ENCODE results near the gene TECPR1.

TECPR1 gene

DNA sequence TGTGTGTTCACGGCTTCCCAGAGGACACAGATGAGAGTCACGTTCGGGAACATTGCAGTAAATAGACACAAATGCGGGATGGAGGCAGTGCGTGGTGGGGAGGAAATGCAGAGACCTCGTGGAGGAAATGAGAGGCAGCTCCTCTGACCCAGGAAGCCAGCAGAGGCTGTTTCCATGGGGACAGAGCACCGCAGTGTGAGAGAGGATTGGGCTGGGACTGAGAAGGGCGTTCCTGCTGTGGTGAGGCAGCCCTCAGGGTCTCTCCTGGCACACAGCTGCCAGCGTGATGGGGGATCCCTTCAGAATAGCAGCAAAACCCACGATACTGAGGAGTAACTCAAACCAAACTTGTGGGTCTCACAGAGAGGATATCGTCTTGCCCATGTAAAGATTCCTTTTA, 62.5 kb downstream of the TECPR1 start:
- no peak for DNase-seq (ENCODE audit: low spot score)

DNA sequence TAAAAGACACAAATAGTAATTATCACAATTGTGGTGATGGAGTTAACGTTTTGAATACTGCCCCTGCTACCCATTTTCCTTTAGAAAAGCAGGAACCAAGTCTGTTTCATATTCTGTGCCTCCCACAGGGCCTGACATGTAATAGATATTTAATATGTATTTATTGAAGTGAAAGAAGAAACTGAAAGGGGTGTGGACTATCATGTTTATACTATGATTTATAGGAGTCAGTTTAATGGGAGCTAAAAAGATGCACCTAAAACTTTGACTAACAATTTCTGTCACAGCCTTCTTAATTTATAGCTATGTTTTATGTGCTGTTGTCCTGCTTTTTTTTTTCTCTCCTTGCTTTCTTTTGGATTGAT, 64.9 kb downstream of the TECPR1 start:
- DNase-seq (ENCODE audit: low spot score): no peak

DNA sequence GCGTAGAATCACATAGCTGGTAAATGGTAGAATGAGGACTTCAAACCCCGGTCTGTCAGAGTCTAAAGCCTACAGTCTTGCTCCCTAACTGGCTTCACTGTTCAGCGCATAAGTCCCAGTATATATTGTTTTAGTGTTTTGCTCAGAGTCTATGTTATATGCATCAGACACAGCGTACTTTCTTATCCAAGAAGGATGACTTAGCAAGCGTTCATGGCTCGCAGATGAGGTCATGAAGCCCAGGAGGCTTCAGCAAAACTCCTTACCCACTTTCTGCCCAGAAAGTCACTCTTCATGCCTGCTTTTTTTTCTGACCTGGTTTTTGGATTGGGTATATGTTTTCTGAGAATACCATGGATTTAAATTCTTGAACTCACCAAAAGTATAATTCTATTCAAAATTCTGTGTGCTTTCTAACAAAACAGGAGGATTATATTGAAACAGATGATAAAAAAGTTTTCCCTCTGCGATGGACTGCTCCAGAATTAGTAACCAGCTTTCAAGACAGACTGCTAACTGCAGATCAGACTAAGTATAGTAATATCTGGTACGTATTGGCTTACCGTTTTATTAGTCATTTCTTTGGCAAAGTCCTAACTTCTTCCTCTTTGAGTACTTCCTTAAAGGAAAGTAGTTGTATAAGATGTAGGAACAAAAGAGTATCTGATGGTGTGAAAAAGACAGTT, 65.4 kb downstream of the TECPR1 start:
- DNase-seq (ENCODE audit: low spot score): no peak

DNA sequence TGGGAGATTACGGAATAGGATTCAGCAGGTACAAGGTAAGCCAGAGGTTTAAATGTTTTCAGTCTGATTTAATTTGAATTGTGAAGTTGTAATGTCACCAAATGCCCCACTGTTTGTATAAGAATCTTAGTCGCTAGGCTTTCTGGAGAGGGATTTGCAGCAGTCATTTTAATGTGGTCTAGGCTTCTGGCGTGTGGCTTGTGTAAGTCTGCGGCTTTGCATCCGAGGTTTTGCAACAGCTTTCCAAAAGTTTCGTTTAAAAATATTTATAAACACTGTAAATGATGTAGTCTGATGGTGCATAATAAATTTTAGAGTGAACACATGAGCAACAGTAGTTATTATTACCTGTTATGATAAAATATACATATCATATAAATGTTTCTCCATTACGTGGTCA, 66.9 kb downstream of the TECPR1 start:
- DNase-seq (ENCODE audit: low spot score): no peak

DNA sequence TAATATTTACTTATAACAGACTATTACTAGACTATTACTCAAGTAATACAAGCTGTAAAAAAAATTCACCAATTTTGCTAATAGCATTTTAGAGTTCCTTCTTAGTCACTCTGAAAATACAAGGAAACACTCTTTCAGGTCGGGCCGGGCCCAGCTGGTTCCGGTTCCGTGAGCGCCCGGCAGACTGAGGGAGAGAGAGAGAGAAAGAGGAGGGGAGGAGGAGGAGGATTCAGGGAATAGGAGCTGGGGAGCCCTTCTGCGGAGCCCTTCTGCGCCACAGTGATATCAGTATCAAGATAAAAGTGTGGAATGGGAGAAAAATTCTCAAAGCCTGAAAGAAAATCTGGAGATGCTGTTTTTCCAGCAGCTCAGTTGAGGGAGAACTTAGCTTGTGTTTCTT, 71.3 kb downstream of the TECPR1 start:
- DNase-seq (ENCODE audit: low spot score): no peak

DNA sequence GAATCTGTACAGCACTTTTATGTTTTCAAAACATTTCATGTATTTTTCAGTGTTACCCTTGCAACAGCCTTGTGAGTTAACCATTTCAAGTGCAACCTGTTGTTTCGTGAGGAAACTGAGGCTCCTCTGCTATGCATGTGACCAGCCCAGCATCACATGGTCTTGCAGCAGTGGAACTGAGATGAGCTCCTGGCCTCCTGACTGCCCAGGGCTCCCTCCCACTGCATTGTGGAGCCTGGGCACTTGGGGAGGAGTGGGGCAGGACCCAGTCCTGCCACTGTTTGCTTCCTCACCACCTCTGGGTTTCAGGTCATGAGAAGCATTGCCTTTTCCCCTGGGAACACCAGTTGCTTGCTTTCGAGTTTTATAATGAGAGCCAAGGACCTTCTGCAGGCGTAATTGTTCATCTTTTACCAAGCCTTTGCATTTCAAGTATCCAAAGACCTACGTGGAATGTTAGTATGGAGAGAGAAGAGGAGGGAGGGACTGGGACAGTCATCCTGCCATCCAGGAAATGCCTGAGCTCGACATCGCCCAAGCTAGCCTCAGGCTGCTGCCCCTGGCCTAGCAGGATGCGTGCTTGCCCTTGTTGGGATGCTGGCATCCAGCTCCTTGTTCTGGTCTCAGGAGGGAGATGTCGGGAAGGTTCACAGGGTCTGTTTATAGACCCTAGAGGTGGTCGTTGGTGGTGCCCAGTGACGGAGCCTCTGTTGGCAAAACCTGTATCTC, 73.1 kb downstream of the TECPR1 start:
- DNase-seq (ENCODE audit: low spot score): no peak

DNA sequence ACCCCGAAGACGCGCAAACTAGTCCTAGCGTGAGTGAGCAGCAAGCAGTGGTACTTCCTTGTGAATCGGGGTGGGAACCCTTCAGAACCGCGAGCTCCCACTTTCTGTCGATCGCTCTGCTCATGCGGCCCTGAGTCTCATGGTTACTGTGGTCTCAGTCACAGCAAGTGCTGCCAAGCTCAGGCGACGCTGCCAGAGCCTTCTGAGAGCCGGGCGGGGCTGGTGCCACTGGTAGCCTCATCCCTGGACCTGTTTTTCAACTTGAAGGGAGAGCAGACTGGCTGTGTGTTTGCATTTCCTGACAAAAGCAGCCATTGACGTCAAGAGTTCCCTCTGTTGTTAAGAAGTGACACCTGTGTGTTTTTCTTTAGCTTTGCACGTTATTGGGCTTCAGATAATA, 73.7 kb downstream of the TECPR1 start:
- peak; percentile 66 for DNase-seq (ENCODE audit: low spot score)

DNA sequence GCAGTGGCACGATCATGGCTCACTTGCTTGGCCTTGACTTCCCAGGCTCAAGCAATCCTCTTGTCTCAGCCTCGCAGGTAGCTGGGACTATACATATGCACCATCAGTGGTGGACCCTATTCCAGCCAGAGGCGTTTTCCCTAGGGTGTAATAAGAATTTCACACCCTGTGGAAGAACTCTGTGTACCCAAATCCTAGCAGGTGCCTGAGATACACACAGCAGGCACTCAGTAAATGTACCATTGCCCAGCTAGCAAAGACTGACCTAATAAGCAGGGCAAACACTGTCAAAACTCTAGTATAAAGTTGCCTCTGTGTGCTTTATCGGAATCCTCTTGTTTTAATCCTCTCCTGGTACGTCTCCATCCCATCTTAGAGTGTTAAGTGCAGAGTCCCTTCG, 74.5 kb downstream of the TECPR1 start:
- DNase-seq (ENCODE audit: low spot score): no peak

DNA sequence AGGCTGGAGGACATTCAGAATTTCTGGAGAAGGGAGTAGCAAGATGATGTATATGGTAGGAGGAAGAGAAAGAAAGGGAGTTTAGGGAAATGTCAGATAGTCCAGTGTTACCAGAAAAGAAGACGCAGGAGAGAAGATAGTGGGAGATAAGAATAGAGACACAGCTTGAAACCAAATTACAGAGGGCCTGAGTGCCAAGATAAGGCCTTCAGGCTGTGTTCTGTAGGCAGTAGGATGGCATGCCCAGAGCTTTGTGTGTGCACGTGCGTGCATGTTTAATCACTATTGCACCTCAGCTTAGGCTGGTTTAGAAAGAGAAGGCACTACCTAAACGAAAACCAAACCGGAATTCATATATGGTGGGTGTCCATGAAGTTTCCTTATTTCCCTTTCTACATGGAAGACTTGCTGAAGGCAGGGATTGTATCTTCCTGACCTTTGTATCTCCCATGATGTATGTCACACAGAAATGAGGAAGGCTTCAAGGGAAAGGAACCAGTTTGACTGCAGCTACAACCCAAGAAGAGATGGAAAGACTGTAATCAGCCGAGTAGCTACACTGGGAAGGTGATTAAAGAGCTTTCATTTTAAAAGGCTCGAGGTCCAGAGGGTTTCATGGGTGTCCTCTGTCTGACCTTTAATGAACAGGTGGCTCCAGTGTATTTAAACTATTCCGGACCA, 76.6 kb downstream of the TECPR1 start:
- no peak for DNase-seq (ENCODE audit: low spot score)

DNA sequence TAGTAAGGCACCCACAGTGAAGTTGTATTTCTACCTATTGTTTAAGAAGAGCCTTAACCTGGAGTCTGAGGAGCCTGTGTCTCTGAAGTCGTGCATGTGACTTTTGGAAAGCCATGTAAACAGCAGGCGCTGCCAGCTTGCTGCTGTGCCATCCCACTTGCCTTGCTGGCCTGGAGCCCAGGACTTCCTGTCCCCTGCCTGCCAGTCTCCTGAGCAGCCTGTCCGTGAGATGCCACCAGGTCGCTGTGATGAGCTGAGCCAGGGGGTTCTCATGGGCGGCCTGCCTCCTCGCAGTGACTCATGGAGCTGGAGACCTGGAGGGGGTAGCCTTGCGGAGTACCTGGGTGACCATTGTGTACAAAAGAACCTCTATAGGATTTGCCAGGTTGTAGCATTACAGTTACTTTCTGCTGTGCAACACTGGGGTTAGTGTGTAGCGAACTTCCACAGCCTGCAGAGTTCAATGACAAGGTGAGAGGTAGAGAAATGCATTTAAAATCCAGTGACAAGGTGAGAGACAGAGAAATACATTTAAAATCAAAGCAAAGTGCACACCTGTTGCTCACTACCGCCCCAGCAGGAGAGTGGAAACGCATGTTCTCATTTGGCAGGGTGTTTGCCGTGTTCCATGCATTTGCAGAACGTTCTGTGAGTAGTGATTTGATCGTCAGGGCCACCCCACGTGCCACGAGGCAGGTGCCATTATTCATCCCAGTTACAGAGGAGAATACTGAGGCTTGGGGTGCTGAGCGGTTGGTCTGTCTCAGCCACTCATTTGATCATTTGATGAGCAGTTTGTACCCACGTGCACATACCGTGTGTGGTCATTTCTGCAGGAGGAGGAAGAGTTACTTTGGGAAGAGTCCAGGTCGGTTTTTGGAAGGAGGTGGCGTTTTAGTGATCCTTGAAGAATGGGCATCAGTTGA, 77.4 kb downstream of the TECPR1 start:
- peak; percentile 53 for DNase-seq (ENCODE audit: low spot score)

DNA sequence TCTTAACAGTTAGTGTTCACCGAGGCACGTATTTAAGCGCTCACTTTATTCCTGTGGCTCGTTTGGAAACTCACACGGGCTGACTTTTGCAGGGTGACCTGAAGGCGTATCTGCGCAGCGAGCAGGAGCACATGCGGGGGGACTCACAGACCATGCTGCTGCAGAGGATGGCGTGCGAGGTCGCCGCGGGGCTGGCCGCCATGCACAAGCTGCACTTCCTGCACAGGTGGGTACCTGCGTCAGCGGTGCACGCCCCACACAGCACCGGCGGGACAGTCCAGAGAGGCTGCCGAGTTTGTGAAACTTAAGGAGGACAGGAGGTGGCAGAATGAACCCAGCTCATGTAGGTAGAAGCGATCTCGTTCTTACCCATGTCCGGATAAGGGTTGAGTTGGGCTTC, 80.6 kb downstream of the TECPR1 start:
- DNase-seq (ENCODE audit: low spot score): no peak

DNA sequence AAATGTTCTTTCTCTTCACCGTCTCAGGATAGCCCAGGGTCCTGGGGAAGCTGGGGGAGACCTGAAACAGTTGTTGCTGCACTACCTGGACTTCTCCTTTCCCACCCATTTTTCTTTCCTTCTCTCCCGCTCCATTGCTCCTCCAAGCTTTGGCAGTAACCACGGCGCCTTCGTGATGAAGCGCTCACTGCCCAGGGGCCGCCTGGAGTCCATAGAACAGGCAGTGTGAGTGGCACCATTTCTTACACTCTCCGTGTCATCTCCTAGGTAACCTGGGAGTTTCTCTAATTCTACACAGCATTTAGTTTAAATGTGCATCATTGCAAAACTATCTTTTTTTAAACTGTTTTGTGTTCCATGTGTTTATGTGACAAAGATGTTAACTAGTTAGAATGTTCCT, 81.1 kb downstream of the TECPR1 start:
- no peak for DNase-seq (ENCODE audit: low spot score)

DNA sequence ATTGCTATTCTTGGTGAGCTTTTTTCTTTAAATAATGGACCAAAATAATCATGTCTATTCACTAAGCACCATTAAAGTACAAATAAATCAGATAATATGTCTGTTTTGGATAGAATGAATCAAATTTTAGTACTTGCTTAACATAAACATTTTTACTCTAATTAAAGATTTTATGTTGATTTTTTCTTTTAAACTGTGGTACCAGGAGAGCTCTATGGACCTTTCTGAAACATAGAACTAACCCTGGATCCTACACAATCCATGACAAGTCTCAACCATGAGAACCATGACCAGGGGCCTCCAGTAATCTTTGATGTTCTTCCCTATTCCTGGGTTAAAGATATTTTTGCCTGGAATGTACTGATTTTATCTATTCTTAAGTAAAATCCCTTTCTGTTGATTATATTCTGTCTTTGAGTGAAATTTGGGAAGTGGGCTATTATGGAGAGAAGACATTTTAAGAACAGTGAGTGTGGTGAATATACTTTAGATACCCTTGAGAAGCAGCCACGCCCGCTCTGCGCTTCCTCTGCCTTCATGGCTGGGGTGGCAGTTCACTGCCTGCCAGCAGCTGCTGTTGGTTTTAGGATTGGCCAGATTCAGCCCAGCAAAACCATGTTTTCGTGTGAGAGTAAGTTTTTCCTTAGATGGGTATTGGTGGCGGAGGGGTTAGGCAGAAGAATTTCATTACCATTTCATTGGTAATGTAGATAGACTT, 83.0 kb downstream of the TECPR1 start:
- no peak for DNase-seq (ENCODE audit: low spot score)

DNA sequence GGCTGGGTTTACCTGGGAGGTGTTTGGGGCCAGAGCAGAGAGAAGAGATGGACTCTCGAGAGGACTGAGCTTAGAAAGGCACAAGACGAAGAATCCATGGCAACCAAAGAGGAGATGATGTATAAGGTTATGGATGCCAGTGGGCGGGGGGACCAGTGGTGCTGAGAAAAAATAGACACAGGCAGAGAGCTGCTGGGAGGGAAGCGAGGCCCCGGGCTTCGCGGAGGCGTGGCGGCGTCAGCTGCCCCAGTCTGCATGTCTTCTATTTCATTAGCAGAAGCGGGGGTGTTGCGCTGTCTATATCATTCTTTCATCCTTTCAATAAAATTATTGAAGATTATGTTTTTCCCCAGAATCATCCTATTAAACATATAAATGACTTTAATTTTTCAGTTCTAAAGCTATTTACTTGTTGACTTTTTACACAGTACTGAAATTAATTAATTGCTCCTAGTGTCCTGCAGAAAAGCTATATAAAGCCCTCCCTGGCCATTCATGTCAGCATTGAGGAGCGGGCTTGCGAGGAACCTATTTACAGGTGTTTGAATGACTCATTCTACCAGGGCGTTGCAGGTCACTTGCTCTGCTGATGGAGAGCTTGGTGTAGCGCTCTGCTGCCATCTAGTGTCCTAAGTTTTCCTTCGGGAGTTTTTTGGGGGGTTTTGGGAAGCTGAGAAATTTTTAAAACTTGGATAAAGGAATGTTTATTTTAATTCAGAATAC, 83.7 kb downstream of the TECPR1 start:
- peak; percentile 58 for DNase-seq (ENCODE audit: low spot score)

DNA sequence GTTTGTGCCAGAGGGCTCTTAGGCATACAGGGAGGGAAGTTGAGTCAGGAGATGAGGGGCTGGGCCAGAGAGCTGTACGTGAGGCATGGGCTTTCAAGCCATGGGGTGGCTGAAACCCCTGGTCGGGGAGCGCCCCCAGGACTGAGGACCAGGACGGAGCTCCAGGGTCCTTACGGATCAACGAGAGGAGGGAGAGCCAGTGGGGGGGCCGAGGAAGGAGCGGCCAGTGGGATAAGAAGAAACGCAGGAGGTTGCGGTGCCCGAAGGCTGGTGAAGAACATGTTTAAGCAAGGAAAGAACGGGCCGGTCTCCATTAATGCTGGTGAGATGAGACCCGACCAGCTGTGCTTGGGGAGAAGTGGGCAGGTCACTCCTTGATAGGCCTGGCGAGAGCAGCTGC, 84.4 kb downstream of the TECPR1 start:
- no peak for DNase-seq (ENCODE audit: low spot score)

DNA sequence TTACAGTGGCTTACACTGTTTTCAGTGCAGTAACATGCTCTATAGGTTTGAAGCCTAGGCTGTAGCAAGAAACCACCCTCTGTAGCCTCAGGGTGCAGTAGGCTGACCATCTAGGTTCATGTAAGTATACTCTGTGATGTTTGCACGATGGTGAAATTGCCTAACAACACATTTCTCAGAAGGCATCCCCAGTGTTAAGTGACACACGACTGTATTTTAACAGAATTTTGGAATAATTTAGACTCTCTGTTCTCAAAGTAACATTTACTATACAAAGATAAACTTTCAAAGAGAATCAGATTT, 85.4 kb downstream of the TECPR1 start:
- no peak for DNase-seq (ENCODE audit: low spot score)

DNA sequence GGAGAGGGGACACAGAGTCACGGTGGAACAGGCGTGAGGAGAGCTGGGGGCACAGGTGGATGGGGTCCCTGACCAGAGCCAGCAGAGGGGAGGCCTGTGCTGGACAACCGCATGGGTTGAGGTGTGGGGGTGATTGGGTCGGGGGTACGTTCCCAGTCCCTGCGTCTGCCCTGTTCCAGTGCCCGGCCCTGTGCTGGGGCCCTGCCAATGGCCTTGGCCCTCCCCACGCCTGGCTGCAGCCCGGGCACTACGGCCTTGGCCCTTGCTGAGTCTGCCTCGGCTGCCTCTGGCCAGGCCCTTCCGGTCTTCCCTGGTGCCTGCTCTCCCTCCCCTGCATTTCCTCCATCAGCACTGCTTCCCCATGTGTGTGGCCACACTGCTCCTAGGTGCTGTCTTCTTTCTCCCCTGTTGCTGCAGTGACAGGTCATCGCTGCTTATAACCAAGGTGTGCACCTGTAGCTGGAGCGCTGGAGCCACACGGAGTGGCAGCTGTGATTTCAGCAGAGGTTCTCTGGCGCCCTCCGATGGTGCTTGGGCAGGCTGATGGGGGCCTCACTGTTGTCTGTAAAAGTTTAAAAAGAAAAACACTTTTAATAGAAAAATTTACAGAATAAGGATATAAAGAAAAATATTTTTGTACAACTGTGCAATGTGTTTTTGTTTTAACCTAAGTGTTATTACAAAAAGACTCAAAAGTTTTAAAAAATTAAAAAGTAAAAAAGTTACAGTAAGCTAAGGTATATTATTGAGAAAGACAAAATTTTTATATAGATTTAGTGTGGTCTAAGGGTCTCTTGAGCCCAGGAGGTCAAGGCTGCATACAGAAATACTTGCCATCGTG, 86.0 kb downstream of the TECPR1 start:
- no peak for DNase-seq (ENCODE audit: low spot score)
